Mucosa of rectum (tissue), 2 donors: ENCODE results near the gene RASGRF1.

ENCODE experiments used
- H3K27ac ChIP-seq, 2 donors: one replicate each; pipeline ENCODE4 v1.7.0; 2013; ENCODE audit warnings: inconsistent platforms in 2 of 2, low read depth in 2 of 2, low read length in 2 of 2
- H3K27me3 ChIP-seq, 2 donors: one replicate each; pipeline ENCODE4 v1.7.0; 2013; ENCODE audit warnings: low read length in 2 of 2; ENCODE audit not compliant: control insufficient read depth in 2 of 2, insufficient read depth in 2 of 2
- H3K36me3 ChIP-seq, 2 donors: one replicate each; pipeline ENCODE4 v1.7.0; 2013; ENCODE audit warnings: low read length in 2 of 2; ENCODE audit not compliant: control insufficient read depth in 2 of 2, insufficient read depth in 2 of 2
- H3K4me1 ChIP-seq, 2 donors: one replicate each; pipeline ENCODE4 v1.7.0; 2013; ENCODE audit warnings: low read length in 2 of 2, mild to moderate bottlenecking in 1 of 2; ENCODE audit not compliant: control insufficient read depth in 2 of 2, insufficient read depth in 2 of 2
- H3K4me3 ChIP-seq, 2 donors: one replicate each; pipeline ENCODE4 v1.7.0; 2013; ENCODE audit warnings: low read length in 2 of 2
- H3K9ac ChIP-seq, 2 donors: one replicate each; pipeline ENCODE4 v1.7.0; 2013; ENCODE audit warnings: low read length in 2 of 2, low read depth in 1 of 2, mild to moderate bottlenecking in 1 of 2
- H3K9me3 ChIP-seq, 2 donors: one replicate each; pipeline ENCODE4 v1.7.0; 2013; ENCODE audit warnings: low read length in 2 of 2; ENCODE audit not compliant: control insufficient read depth in 2 of 2
- donor health status: healthy.
- donor health status: Normal muscosa, but diverticular disease.

RASGRF1 gene

DNA sequence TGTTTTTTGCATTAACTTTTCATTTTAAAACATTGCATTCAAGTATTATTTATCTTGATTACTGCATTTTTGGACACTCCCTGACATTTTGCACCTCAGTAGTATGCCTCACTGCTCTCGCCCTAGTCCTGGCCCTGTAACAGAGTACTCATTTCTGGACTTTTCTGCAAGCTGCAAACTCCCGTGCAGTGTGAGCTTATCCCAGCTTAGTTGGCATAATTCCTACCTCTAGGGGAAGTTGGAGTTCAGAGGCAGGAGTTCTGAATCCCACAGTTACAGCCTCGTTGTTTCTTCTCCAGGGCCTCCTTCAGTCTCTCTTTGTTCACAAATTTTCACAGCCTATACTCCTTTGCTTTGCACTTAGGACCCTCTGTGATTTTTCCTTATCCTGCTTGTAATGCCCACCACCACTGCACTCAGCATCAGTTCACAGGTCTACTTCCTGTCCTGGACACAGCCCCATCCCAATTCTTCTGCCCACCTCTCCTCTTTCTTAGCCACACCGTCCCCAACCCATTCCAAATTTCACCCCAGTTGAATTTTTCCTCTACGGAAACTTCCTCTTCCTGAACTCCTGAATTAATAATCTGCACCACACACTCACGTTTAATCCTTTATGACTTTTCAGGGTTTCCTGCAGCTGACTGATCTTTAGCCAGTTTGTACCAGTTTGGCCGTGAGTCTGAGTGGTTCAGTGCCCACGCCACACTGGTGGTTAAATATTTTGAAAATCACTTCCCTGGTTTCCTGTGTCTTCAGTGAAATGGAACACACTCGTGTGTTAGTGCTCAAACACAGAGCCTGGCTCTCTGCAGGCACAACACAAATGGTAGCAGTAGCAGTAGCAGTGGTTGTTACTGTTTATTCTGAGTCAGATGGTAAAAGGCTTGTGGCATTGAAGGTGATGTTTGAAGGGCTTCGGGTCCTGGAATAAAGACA is 139.4 kb downstream of the RASGRF1 start:
- no peak overlapping the region for H3K4me3 ChIP-seq
- H3K27ac ChIP-seq, result no peak overlapping the region
- H3K4me1 ChIP-seq, result peaks cover 5 to 16% of the 10 kb centered on the region in 2 donors
- H3K9me3 ChIP-seq, result no peaks in the 10 kb centered on the region
- H3K36me3 ChIP-seq, result no peaks in the 10 kb centered on the region
- H3K9ac ChIP-seq, result no peak overlapping the region
- no peaks in the 10 kb centered on the region for H3K27me3 ChIP-seq

DNA sequence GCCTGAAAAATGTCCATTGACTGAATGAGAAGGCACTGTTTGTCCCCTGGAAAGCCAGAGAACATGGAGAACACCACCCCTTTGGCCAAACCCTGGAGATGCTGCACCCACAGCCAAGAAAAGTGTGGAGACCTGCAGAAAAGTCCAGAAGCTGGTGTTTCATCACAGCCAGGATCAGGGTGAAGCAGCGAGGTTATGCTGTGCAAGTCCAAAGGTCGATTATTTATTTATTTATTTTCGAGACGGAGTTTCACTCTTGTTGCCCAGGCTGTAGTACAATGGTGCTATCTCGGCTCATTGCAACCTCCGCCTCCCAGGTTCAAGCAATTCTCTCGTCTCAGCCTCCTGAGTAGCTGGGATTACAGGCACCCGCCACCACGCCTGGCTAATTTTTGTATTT is 140.2 kb downstream of the RASGRF1 start:
- Histone ChIP-seq H3K36me3 (no peaks in the 10 kb centered on the region), H3K27ac (no peak overlapping the region), H3K27me3 (no peaks in the 10 kb centered on the region), H3K4me1 (peaks cover 5 to 16% of the 10 kb centered on the region in 2 donors), H3K9me3 (no peaks in the 10 kb centered on the region), H3K9ac (no peak overlapping the region), H3K4me3 (no peak overlapping the region)

DNA sequence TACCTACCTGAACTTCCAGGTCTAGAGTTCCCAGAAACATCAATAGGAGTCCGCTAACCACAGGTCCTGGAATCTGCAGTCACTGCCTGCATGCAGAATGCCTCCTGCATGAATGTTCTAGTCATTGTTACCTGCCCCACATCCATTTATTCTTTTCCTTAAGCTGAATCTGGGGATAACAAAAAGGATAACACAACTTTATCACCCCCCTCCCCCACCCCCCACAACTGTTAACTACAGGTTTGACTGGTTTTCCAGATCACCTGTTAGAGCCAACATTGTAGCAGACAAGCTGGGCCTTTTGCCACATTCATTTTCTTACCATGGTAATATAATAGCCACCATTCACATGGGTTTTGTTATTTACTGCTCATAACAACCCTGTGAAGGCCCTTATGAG is 141.1 kb downstream of the RASGRF1 start:
- H3K36me3 ChIP-seq, result no peaks in the 10 kb centered on the region
- H3K9me3 ChIP-seq, result no peaks in the 10 kb centered on the region
- H3K4me3 ChIP-seq, result no peak overlapping the region
- no peak overlapping the region for H3K27ac ChIP-seq
- H3K9ac ChIP-seq, result no peak overlapping the region
- H3K4me1 ChIP-seq, result peaks cover 8 to 20% of the 10 kb centered on the region in 2 donors
- no peaks in the 10 kb centered on the region for H3K27me3 ChIP-seq

GRCh38 chr15:78947506-78947905 is 143.1 kb downstream of the RASGRF1 start:
- H3K36me3 ChIP-seq, result no peaks in the 10 kb centered on the region
- no peaks in the 10 kb centered on the region for H3K27me3 ChIP-seq
- no peak overlapping the region for H3K9ac ChIP-seq
- no peak overlapping the region for H3K4me3 ChIP-seq
- H3K27ac ChIP-seq, result no peak overlapping the region
- no peaks in the 10 kb centered on the region for H3K9me3 ChIP-seq
- peaks cover 10 to 24% of the 10 kb centered on the region in 2 donors for H3K4me1 ChIP-seq

DNA sequence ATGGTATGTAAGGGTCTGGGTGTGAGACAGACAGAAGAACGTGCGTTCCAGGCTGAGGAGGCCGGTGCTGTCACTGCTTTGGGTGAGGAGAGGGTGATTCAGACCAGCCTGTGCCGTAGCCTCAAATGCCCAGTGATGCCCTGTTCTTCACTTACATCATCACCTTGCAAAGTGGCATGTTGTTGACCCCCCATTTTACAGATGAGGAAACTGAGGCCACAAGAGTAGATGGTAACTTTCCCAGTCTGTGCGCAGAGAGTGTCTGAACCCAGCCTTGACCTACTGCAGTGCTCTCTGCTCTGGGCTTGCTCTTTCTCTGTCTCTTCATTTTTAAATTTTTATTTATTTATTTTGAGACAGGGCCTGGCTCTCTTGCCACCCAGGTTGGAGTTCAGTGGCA is 144.1 kb downstream of the RASGRF1 start:
- no peak overlapping the region for H3K9ac ChIP-seq
- no peaks in the 10 kb centered on the region for H3K27me3 ChIP-seq
- no peaks in the 10 kb centered on the region for H3K36me3 ChIP-seq
- no peak overlapping the region for H3K4me3 ChIP-seq
- H3K4me1 ChIP-seq, result peaks cover 6 to 16% of the 10 kb centered on the region in 2 donors
- no peaks in the 10 kb centered on the region for H3K9me3 ChIP-seq
- no peak overlapping the region for H3K27ac ChIP-seq

- peak within 1 kb of the TSS; percentile 41 to 63 for H3K27ac ChIP-seq
- no peaks in the 10 kb centered on the region for H3K27me3 ChIP-seq
- peak within 1 kb of the TSS; percentile 74 to 76 for H3K4me3 ChIP-seq
- no peaks in the 10 kb centered on the region for H3K36me3 ChIP-seq
- H3K9me3 ChIP-seq, result no peaks in the 10 kb centered on the region
- H3K4me1 ChIP-seq, result peaks cover 5 to 8% of the 10 kb centered on the region in 2 donors
- H3K9ac ChIP-seq, result peak within 1 kb of the TSS; percentile 65 to 72
Observed at GRCh38 chr15:78944669-78945407, 145.7 kb downstream of the RASGRF1 start, which contains the start of gene CTSH. CTSH (minus strand) TSS chr15:78945046; CDS start chr15:78944981, 65 bp downstream.

DNA sequence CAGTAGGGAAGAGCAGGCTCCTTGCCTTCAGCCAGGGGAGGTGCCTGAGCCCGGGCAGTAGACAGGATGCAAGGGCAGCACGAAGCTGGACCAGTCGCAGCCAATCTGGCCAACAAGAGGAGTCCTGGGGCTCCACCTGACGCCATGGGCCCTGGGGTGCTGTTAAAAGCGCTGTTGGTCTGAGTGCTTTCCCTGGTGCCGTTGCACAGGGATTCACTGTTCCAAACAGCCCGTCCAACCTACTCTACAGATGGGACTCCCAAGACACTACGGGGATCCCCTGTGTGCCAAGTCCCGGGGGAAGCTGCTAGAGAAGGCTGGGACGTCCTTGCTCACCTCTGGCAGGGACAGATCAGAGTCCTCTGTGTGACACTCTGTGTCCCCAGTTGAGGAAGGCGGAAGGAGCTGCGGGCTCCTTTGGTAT is 146.4 kb downstream of the RASGRF1 start:
- H3K9me3 ChIP-seq, result no peaks in the 10 kb centered on the region
- H3K27ac ChIP-seq, result peak overlapping the region; percentile 41 to 63
- H3K9ac ChIP-seq, result peak overlapping the region; percentile 65 to 72
- H3K27me3 ChIP-seq, result no peaks in the 10 kb centered on the region
- no peaks in the 10 kb centered on the region for H3K36me3 ChIP-seq
- H3K4me1 ChIP-seq, result peaks cover 5 to 11% of the 10 kb centered on the region in 2 donors
- H3K4me3 ChIP-seq, result peak overlapping the region; percentile 74 to 76

- H3K9me3 ChIP-seq, result no peaks in the 10 kb centered on the region
- H3K27ac ChIP-seq, result peak overlapping the region in 1 of 2 donors; percentile 41
- H3K4me3 ChIP-seq, result peak overlapping the region in 1 of 2 donors; percentile 76
- no peaks in the 10 kb centered on the region for H3K27me3 ChIP-seq
- H3K9ac ChIP-seq, result peak overlapping the region; percentile 65 to 72
- no peaks in the 10 kb centered on the region for H3K36me3 ChIP-seq
- peaks cover 5 to 11% of the 10 kb centered on the region in 2 donors for H3K4me1 ChIP-seq
Observed at GRCh38 chr15:78943692-78944091, 146.9 kb downstream of the RASGRF1 start.

- H3K27me3 ChIP-seq, result no peaks in the 10 kb centered on the region
- no peaks in the 10 kb centered on the region for H3K36me3 ChIP-seq
- peaks cover 5 to 11% of the 10 kb centered on the region in 2 donors for H3K4me1 ChIP-seq
- peak overlapping the region in 1 of 2 donors; percentile 34 for H3K4me3 ChIP-seq
- no peak overlapping the region for H3K9ac ChIP-seq
- no peaks in the 10 kb centered on the region for H3K9me3 ChIP-seq
- no peak overlapping the region for H3K27ac ChIP-seq
Observed at GRCh38 chr15:78942741-78943140, 147.8 kb downstream of the RASGRF1 start.
